ENCODE measurements around the gene STPG2.

The STPG2 gene

GRCh38 chr4:98093662-98094061 is 49.6 kb downstream of the STPG2 start:
- no peak for DNase-seq (ENCODE audit: low read depth)

- peak; percentile 31 for DNase-seq (ENCODE audit: low read depth)
Measured at GRCh38 chr4:98092833-98093439, 50.3 kb downstream of the STPG2 start.

GRCh38 chr4:98081936-98082335 is 61.3 kb downstream of the STPG2 start:
- DNase-seq (ENCODE audit: low read depth), result no peak

- DNase-seq (ENCODE audit: low read depth), result no peak
Measured at GRCh38 chr4:98068495-98068894, 74.8 kb downstream of the STPG2 start.

GRCh38 chr4:98055800-98056501 is 87.3 kb downstream of the STPG2 start:
- DNase-seq (ENCODE audit: low read depth), result no peak

GRCh38 chr4:98046665-98047064 is 96.6 kb downstream of the STPG2 start:
- no peak for DNase-seq (ENCODE audit: low read depth)

GRCh38 chr4:98030059-98030458 is 113.2 kb downstream of the STPG2 start:
- no peak for DNase-seq (ENCODE audit: low read depth)

GRCh38 chr4:98027827-98028226 is 115.4 kb downstream of the STPG2 start:
- peak; percentile 25 for DNase-seq (ENCODE audit: low read depth)

- no peak for DNase-seq (ENCODE audit: low read depth)
Measured at GRCh38 chr4:98026362-98026761, 116.9 kb downstream of the STPG2 start.

GRCh38 chr4:98006814-98007412 is 136.4 kb downstream of the STPG2 start:
- DNase-seq (ENCODE audit: low read depth), result no peak

- DNase-seq (ENCODE audit: low read depth), result no peak
Measured at GRCh38 chr4:98006060-98006459, 137.2 kb downstream of the STPG2 start.

GRCh38 chr4:98000940-98001339 is 142.3 kb downstream of the STPG2 start:
- no peak for DNase-seq (ENCODE audit: low read depth)

- peak; percentile 1 for DNase-seq (ENCODE audit: low read depth)
Measured at GRCh38 chr4:97998203-97998602, 145.1 kb downstream of the STPG2 start.

- DNase-seq (ENCODE audit: low read depth), result peak; percentile 2
Measured at GRCh38 chr4:97994765-97995465, 148.4 kb downstream of the STPG2 start.

- DNase-seq (ENCODE audit: low read depth), result no peak
Measured at GRCh38 chr4:97990409-97990808, 152.9 kb downstream of the STPG2 start.

GRCh38 chr4:97987019-97987648 is 156.1 kb downstream of the STPG2 start:
- DNase-seq (ENCODE audit: low read depth), result peak; percentile 36

GRCh38 chr4:97984545-97985131 is 158.6 kb downstream of the STPG2 start:
- no peak for DNase-seq (ENCODE audit: low read depth)

- no peak for DNase-seq (ENCODE audit: low read depth)
Measured at GRCh38 chr4:97978791-97979488, 164.3 kb downstream of the STPG2 start.

GRCh38 chr4:97953171-97953941 is 189.9 kb downstream of the STPG2 start:
- DNase-seq (ENCODE audit: low read depth), result no peak

GRCh38 chr4:97952763-97953162 is 190.5 kb downstream of the STPG2 start:
- no peak for DNase-seq (ENCODE audit: low read depth)

GRCh38 chr4:97950836-97951235 is 192.4 kb downstream of the STPG2 start:
- no peak for DNase-seq (ENCODE audit: low read depth)

Measured in iris pigment epithelial cell (primary cell).